Ramos (cell line): ENCODE results near the gene C13orf46.
"Not testable (repeated sequence)": the region's sequence is repeated elsewhere in the genome, so short reads cannot be mapped to it uniquely, and the experiment has no call there.

Experiments used
- in situ Hi-C: fragments of 300-500 bp; cut with MboI; formaldehyde crosslinking; loops from one replicate; pipeline ENCODE4 v1.14.3; 2022; ENCODE audit warnings: low sequenced_read_pairs; ENCODE audit not compliant: unreplicated experiment

Gene C13orf46

DNA sequence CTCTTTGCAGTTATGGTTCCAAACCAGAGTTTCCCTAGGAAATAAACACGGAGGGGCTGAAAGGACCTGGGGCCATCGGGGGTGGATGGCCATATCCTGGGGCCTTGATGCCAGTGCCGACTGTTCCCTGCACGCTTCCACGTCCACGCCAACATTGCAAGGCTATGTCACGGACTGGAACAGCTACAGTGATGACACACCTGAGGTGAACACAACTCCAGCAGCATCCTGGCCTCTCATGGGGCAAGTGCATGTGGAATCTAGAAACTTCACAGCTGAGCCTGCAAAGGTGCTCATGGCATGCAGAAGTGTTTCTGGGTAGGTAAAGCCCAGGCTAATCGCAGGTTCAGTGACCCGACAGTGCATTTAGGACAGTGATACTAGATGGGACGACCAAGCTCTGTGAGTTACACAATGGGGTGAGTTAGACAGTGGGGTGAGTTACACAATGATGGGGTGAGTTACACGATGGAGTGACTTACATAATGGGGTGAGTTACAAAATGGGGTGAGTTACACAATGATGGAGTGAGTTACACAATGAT, 58.0 kb downstream of the C13orf46 start:
- in situ Hi-C loops, result no loop called here

DNA sequence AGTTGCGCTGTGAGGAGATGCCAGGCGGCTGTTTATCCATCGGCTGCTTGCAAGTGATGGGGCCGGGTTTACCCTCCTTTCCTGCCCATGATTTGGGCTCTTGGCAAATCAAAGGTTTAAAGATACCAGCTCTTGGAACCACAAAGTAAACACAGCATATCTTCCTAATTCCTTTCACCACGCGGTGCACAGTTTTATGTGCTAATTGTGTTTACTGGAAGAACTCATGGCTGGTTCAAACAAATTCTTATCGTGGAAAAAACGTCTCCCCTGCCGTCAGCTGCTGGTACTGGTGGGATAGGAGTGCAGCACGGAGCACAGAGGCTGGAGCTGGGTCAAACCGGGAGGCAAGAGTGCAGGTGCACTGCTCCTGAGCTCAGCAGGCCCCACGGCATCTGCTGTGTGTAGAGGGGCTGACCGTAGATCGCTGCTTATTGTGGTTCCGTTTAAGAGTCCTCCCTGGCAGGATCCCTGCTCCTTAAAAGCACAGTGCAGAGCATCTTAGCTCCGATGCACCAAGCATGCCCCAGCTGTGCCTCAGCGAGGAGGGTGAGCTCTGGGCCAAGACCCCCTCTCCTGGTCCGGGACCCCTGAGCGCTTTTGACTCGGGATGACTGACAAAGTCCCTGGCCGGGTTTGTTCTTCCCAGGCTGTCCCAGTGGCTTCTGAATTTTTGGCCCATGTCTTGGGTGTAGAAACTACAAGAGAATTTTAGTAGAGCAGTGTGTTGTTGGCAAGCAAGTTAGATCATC, 58.7 kb downstream of the C13orf46 start:
- in situ Hi-C loops, result no loop called here

DNA sequence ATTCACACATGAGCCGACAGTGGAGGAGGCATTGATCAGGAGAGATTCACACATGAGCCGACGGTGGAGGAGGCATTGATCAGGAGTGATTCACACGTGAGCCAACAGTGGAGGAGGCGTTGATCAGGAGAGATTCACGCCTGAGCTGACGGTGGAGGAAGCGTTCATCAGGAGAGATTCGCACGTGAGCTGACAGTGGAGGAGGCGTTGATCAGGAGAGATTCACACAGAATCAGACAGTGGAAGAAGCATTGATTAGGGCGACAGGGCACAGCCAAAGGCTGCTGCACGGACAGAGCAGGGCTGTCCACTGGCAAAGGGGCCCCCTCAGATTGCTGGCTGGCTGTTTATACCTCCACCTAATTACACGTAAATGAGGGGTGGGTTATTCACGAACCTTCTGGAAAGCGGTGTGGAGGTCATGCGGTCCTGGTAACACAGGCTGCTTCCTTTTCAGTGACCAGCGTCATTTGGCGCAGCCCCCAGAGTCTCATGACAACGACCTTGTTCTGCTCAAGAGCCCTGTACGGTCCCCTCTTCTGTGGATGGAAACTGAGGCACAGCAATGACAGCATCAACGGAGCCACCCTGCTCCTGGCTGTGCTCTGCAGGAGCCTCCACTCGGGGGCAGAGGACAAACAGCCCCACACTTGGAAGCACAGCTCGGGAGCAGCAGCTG, 59.4 kb downstream of the C13orf46 start:
- in situ Hi-C loops, result no loop called here

DNA sequence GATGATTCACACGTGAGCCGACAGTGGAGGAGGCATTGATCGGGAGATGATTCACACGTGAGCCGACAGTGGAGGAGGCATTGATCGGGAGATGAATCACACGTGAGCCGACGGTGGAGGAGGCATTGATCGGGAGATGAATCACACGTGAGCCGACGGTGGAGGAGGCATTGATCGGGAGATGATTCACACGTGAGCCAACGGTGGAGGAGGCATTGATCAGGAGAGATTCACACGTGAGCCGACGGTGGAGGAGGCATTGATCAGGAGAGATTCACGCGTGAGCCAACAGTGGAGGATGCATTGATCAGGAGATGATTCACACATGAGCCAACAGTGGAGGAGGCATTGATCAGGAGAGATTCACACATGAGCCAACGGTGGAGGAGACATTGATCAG, 60.0 kb downstream of the C13orf46 start:
- in situ Hi-C loops, result not testable (repeated sequence)

DNA sequence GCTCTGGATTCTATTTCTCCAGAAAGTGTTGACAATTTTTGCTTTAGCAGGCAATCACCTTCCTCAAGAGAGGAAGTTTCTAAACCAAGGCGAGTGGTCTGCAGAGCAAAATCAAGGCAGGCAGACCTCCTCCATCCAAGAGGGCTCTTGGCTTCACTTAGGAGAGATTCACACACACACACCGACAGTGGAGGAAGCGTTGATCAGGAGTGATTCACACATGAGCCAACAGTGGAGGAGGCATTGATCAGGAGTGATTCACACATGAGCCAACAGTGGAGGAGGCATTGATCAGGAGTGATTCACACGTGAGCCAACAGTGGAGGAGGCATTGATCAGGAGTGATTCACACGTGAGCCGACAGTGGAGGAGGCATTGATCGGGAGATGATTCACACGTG, 60.5 kb downstream of the C13orf46 start:
- in situ Hi-C loops, result not testable (repeated sequence)

DNA sequence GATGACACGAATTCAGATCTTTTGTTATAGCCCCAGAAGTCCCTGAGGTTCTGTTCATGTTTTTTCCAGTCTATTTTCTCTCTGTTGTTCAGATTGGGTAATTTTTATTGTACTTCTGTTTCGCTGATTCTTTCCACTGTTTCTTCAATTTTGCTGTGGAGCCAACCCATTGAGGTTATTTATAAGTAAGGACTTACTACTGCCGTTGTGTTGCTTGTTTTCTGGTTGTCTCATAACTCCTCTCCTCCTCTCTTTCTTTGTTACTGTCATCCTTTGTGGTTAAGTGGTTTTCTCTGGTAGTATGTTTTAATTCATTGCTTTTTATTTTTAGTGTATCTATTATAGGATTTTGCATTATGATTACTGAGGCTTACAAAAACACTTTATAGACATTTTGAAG, 61.3 kb downstream of the C13orf46 start:
- in situ Hi-C loops, result no loop called here

DNA sequence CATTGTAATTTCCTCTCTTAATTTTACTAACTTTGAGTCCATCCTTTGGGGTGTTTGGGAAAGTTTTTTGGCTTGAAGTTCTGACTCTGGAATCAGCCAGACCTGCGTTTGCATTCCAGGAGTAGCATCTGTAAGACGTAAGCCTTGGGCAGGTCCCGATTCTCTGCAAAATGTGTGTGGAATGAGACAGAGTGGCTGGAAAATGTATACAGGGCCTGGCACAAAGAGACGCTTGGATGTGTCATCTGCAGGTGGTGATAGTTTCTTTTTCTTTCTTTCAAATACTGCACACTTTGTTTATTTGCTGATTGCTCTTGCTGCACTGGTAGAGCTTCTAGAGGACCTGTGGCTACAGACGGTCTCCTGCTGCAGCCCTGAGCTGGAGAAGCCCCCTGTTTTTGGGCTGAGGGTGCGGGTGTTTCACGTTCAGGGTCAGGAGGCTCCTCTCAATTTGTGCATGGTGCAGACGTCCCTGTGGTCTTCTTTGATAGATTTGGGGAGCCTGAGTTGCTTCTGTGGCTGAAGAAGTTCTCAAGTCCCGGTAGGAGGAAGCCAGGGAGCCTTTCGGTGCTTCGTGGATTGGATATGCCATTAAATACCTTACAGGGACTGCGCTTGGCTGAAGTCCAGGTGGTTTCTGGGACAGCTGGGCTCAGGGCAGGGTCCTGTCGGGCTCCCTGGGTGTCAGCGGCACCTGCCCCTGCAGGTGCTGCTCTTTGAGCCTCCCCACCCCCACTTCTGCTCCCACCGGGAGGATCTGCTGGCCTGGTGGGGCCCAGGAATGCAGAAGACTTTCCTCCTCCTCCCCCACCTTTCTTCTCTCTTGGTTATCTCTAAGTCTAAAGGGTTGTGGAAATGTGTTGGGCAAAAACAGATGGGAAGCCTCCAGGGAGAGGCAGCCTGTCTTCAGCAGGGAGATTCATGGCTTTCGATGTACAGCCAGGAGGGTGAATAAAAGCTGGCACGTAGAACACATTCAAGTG, 66.0 kb downstream of the C13orf46 start:
- in situ Hi-C loops, result no loop called here

DNA sequence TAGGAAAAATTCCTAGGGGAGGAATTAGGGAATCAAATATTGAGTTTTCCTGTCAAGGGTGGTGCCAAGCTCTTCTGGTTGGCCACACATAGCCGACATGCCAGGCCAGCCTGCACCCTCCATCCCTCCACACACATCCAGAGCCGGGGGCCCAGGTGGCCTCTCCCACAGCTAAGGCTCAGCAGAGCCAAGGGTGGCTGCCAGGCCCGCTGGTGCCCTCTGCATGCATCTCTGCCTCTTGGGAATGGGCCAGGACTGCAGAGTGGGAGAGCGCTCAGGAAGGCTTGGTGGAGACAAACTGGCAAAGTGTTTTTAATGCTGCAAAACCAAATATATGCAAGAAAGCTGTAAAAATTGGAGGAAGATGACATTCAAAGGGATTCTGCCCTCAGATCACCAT, 67.3 kb downstream of the C13orf46 start:
- in situ Hi-C loops, result no loop called here

DNA sequence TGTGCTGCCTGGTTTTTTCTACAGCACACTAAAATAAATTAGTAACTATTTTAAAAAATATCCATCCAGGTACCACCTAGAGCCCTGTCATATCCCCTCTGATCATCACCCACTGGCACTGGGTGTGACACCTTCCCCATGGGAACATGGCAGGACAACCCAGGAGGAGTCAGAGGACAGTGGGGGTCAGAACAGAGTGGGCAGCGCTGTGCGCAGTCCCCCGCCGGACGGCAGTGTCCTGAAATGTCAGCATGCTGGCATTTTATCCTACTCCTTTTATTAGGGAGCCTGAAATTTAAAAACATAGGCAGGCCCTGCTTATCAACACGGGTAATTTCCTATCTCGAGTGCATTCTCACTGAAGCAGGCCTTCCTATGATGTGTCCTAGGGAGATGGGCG, 67.9 kb downstream of the C13orf46 start:
- in situ Hi-C loops, result no loop called here

DNA sequence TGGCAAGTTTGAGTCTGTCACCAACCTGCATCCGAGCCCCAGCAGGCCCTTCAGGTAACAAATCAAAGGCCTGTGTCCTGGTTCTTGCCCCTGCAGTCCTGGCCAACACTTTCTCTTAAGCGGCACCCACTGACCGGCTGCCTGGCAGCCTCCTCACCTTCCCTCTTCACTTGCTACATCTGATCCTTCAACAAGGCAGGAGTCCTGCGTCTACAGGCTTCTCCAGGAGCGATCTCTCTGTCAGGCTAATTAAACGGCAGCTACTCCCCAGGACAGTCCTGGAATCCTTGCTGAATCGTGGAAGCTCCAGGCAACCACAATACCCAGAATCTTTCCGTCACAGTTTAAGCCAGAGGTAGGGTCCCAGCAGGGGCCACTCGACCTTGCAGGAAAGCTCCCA, 68.9 kb downstream of the C13orf46 start:
- in situ Hi-C loops, result no loop called here

DNA sequence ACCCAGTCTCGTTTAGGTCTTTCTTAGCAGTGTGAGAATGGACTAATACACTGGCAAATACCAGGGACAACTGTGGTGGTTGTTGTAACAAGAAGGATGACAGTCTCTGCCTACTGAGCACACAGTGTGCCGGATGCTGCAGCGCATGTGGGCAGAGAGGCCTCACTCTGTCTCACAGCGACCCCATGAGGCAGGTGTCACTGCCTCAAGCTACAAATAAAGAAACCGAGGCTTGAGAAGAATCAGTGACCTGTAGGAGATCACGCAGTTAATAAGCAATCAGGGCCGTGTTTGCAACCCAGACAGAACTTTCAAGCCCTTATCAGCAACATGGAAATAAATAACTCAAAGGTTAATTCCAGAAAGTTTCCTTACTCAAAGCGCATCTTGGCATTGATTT, 69.5 kb downstream of the C13orf46 start:
- in situ Hi-C loops, result no loop called here

DNA sequence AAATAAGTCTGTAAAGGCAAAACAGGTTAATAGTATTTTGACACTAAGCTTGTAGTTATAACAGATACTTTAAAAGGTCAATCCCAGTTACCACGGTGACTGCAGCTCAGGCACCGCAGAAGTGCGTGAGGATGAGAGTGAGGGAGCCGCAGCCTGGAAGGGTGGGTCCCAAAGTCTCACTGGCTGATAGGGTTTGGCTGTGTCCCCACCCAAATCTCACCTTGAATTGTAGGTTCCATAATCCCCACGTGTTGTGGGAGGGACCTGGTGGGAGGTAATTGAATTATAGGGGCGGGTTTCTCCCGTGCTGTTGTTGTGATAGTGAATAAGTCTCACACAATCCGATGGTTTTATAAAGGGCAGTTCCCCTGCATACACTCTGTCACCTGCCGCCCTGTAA, 70.0 kb downstream of the C13orf46 start:
- in situ Hi-C loops, result no loop called here
